Measurements from ENCODE around the gene PHKB.
"Not testable (repeated sequence)": the region's sequence is repeated elsewhere in the genome, so short reads cannot be mapped to it uniquely, and the experiment has no call there.

Gene PHKB

DNA sequence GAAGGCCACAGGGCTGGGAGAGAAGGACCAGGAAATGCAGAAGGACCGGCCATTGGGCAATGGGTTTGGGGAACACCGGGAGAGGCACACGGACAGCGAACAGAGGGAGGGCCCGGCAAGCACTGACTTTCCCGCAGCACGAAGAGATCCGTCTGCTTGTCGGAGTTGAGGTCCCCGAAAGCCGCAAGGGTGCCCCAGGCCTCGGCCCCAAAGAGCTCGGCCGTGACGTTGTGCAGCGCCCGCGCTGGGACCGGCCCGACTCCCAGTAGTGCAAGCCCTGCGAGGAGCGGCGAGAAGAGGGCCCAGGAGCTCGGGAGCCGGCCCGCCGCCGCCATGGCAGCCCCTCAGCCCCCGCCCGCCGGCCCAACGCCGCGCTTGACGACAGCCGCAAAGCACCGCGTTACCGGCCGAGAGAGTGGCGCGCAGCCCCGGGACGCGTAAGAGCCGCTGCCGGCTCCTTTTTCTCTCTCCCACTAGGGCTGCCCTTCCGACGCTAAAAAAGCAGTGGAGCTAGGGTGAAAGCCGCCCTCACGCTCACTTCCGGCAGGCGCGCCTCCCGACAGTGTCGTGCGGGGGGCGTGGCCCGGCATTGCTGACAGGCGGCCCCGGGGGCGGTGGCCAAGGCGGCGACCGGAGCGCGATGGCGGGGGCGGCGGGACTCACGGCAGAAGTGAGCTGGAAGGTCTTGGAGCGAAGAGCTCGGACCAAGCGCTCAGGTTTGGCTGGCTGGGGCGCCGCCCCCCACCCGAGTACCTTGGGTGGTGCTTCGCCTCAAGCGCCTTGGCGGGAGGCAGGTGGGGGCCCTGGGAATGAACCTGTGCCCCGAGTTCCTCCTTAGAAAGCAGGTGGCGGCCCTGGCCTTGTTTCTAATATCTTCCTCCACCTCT, at the start of gene PHKB, which contains the start of gene ITFG1:
PHKB (plus strand) TSS at position 621 of the 887 bp plus-strand sequence; CDS start at position 641, 20 bp downstream.
ITFG1 (minus strand) TSS at position 353 of the 887 bp plus-strand sequence; CDS start at position 335, 18 bp downstream.
- peak within 1 kb of the TSS; percentile 93 for H3K4me3 Mint-ChIP-seq
- H3K27ac Mint-ChIP-seq = peak within 1 kb of the TSS; percentile 93
- peaks cover 30% of the 10 kb centered on the region for H3K36me3 Mint-ChIP-seq (ENCODE audit: low read depth)
- peaks cover 68% of the 10 kb centered on the region for H3K4me1 Mint-ChIP-seq (ENCODE audit: low read depth)
- H3K9me3 Mint-ChIP-seq = no peaks in the 10 kb centered on the region
- H3K27me3 Mint-ChIP-seq = no peaks in the 10 kb centered on the region

- Mint-ChIP-seq H3K9me3 (peaks cover 4% of the 10 kb centered on the region), H3K4me3 (no peak overlapping the region), H3K36me3 (ENCODE audit: low read depth) (peaks cover 56% of the 10 kb centered on the region), H3K27ac (no peak overlapping the region), H3K27me3 (no peaks in the 10 kb centered on the region), H3K4me1 (ENCODE audit: low read depth) (peaks cover 12% of the 10 kb centered on the region)
Measured at GRCh38 chr16:47413041-47413440, 48.1 kb upstream of the PHKB start.

DNA sequence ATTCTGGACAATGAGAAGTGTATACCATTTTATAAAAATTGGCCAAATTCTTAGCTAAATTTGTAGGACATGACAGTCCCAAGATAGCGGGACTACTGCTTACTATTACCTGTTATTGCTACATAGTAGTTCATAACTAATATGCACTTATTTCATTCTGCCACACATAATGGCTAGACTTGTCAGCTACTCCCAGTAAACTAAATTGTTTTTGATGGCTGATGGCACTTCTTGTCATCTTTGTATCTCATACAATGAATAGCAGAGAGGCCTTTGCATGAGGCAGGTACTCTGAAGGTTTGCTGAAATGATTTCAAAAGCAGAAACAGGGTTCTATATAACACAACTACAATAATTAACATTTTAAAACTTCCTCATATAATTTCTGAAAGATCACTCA, 44.3 kb upstream of the PHKB start:
- no peaks in the 10 kb centered on the region for H3K27me3 Mint-ChIP-seq
- peaks cover 60% of the 10 kb centered on the region for H3K36me3 Mint-ChIP-seq (ENCODE audit: low read depth)
- no peak overlapping the region for H3K4me3 Mint-ChIP-seq
- peaks cover 10% of the 10 kb centered on the region for H3K4me1 Mint-ChIP-seq (ENCODE audit: low read depth)
- H3K27ac Mint-ChIP-seq = no peak overlapping the region
- peaks cover 4% of the 10 kb centered on the region for H3K9me3 Mint-ChIP-seq

DNA sequence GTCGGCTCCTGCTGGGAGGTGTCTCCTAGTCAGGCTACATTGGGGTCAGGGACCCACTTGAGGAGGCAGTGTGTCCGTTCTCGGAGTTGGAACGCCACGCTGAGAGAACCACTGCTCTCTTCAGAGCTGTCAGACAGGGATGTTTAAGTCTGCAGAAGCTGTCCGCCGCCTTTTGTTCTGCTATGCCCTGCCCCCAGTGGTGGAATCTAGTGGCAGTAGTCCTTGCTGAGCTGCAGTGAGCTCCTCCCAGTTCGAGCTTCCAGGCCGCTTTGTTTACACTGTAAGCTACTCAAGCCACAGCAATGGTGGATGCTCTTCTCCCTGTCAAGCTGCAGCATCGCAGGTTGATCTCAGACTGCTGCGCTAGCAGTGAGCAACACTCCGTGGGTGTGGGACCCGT, 36.3 kb upstream of the PHKB start:
- H3K9me3 Mint-ChIP-seq = no peaks in the 10 kb centered on the region
- H3K4me3 Mint-ChIP-seq = no peak overlapping the region
- H3K4me1 Mint-ChIP-seq (ENCODE audit: low read depth) = no peaks in the 10 kb centered on the region
- H3K36me3 Mint-ChIP-seq (ENCODE audit: low read depth) = peaks cover 58% of the 10 kb centered on the region
- no peaks in the 10 kb centered on the region for H3K27me3 Mint-ChIP-seq
- H3K27ac Mint-ChIP-seq = no peak overlapping the region

DNA sequence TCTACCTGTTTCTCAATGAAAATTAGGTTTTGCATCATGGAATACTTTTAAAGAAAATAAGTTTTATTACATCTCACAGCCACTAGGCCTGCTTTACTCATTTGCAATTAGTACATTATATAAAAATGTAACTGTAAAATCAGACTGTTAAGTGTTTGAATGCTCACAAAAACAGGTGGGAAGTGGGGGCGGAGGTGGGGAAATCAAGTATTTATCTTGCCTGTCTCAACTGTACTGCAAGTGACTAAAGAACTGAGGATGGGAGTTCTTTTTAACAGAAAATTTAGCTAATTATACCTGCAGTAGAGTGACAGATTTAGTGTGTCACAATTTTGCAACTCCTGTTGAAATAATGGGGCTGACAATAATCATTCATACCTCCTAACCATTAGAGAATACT, 34.3 kb upstream of the PHKB start:
- H3K4me3 Mint-ChIP-seq = no peak overlapping the region
- peaks cover 11% of the 10 kb centered on the region for H3K4me1 Mint-ChIP-seq (ENCODE audit: low read depth)
- H3K36me3 Mint-ChIP-seq (ENCODE audit: low read depth) = peaks cover 55% of the 10 kb centered on the region
- H3K27me3 Mint-ChIP-seq = no peaks in the 10 kb centered on the region
- no peaks in the 10 kb centered on the region for H3K9me3 Mint-ChIP-seq
- H3K27ac Mint-ChIP-seq = no peak overlapping the region

GRCh38 chr16:47431960-47432359, 29.2 kb upstream of the PHKB start:
- Mint-ChIP-seq H3K4me1 (ENCODE audit: low read depth) (peaks cover 38% of the 10 kb centered on the region), H3K36me3 (ENCODE audit: low read depth) (peaks cover 46% of the 10 kb centered on the region), H3K4me3 (no peak overlapping the region), H3K27me3 (no peaks in the 10 kb centered on the region), H3K27ac (peak overlapping the region; percentile 80), H3K9me3 (no peaks in the 10 kb centered on the region)

DNA sequence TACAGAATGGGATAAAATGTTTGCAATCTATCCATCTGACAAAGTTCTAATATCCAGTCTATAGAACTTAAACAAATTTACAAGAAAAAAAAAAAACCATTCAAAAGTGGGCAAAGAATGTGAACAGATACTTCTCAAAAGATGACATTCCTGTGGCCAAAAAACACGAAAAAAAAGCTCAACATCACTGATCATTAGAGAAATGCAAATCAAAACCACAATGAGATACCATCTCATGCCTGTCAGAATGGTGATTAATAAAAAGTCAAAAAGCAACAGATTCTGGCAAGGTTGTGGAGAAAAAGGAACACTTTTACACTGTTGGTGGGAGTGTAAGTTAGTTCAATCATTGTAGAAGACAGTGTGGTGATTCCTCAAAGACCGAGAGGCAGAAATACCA, 26.9 kb upstream of the PHKB start:
- H3K27me3 Mint-ChIP-seq, H3K4me3 Mint-ChIP-seq, H3K27ac Mint-ChIP-seq, H3K9me3 Mint-ChIP-seq: not testable (repeated sequence)
- H3K4me1 Mint-ChIP-seq (ENCODE audit: low read depth) = peaks cover 38% of the 10 kb centered on the region
- H3K36me3 Mint-ChIP-seq (ENCODE audit: low read depth) = peaks cover 50% of the 10 kb centered on the region

DNA sequence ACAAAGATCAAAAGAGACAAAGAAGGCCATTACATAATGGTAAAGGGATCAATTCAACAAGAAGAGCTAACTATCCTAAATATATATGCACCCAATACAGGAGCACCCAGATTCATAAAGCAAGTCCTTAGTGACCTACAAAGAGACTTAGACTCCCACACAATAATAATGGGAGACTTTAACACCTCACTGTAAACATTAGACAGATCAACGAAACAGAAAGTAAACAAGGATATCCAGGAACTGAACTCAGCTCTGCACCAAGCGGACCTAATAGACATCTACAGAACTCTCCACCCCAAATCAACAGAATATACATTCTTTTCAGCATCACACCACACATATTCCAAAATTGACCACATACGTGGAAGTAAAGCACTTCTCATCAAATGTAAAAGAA, 21.1 kb upstream of the PHKB start:
- not testable (repeated sequence) for H3K27me3 Mint-ChIP-seq, H3K27ac Mint-ChIP-seq, H3K4me3 Mint-ChIP-seq
- Mint-ChIP-seq H3K36me3 (ENCODE audit: low read depth) (peaks cover 65% of the 10 kb centered on the region), H3K4me1 (ENCODE audit: low read depth) (peaks cover 21% of the 10 kb centered on the region), H3K9me3 (peaks cover 16% of the 10 kb centered on the region)

GRCh38 chr16:47442884-47443283, 18.2 kb upstream of the PHKB start:
- H3K27me3 Mint-ChIP-seq, H3K27ac Mint-ChIP-seq, H3K4me3 Mint-ChIP-seq: not testable (repeated sequence)
- peaks cover 12% of the 10 kb centered on the region for H3K4me1 Mint-ChIP-seq (ENCODE audit: low read depth)
- H3K9me3 Mint-ChIP-seq = peaks cover 16% of the 10 kb centered on the region
- H3K36me3 Mint-ChIP-seq (ENCODE audit: low read depth) = peaks cover 62% of the 10 kb centered on the region

- Mint-ChIP-seq H3K36me3 (ENCODE audit: low read depth) (peaks cover 55% of the 10 kb centered on the region), H3K4me3 (no peak overlapping the region), H3K9me3 (peaks cover 3% of the 10 kb centered on the region), H3K27me3 (no peaks in the 10 kb centered on the region), H3K27ac (no peak overlapping the region), H3K4me1 (ENCODE audit: low read depth) (peaks cover 12% of the 10 kb centered on the region)
Measured at GRCh38 chr16:47446431-47446830, 14.7 kb upstream of the PHKB start.

GRCh38 chr16:47448830-47449575, 12.1 kb upstream of the PHKB start:
- Mint-ChIP-seq H3K27me3 (no peaks in the 10 kb centered on the region), H3K36me3 (ENCODE audit: low read depth) (peaks cover 52% of the 10 kb centered on the region), H3K27ac (no peak overlapping the region), H3K4me3 (no peak overlapping the region), H3K4me1 (ENCODE audit: low read depth) (peaks cover 12% of the 10 kb centered on the region), H3K9me3 (no peaks in the 10 kb centered on the region)

- peaks cover 54% of the 10 kb centered on the region for H3K36me3 Mint-ChIP-seq (ENCODE audit: low read depth)
- peaks cover 12% of the 10 kb centered on the region for H3K4me1 Mint-ChIP-seq (ENCODE audit: low read depth)
- H3K27me3 Mint-ChIP-seq = no peaks in the 10 kb centered on the region
- no peak overlapping the region for H3K4me3 Mint-ChIP-seq
- H3K27ac Mint-ChIP-seq = no peak overlapping the region
- no peaks in the 10 kb centered on the region for H3K9me3 Mint-ChIP-seq
Measured at GRCh38 chr16:47449788-47450187, 11.3 kb upstream of the PHKB start.

DNA sequence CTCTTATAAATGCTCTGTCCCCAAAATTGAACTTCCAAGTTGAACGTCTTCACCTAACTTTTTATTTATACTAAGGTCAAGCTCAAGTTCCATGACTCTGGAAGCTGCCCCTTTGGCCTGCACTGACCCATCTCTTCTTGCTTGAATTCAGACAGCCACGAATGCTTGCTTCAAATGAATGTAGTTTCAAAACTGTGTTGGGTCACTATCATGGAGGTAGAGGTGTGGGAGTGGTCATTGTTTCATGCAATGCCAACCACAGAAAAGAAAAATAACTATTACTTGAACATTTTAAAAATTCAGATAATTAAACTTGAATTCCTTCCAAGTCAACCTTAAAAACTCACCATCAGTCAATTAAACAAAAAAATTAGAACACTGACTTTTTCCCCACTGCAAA, 2.8 kb upstream of the PHKB start:
- Mint-ChIP-seq H3K4me1 (ENCODE audit: low read depth) (peaks cover 42% of the 10 kb centered on the region), H3K36me3 (ENCODE audit: low read depth) (peaks cover 40% of the 10 kb centered on the region), H3K27me3 (no peaks in the 10 kb centered on the region), H3K27ac (no peak overlapping the region), H3K9me3 (no peaks in the 10 kb centered on the region), H3K4me3 (no peak overlapping the region)

DNA sequence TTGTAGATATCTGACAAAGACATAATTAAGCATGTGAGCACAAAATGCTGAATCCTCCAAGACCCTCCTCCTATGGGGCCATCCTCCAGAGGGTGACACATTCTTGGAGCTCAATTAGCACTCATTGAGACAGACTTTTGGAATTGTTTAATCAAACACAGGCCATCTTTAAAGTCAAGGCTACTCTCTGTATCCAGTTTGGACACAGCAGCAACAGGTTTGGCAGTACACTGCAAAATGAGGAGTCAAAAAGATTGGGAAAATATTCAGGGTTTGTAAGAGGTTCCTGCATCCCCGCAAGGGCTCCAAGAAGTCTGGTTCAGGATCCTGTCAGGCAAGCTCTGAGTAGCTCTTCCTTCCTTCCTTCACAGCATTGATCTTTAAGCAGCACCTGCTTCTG, 1.5 kb upstream of the PHKB start:
- H3K4me3 Mint-ChIP-seq = peak overlapping the region; percentile 93
- no peaks in the 10 kb centered on the region for H3K27me3 Mint-ChIP-seq
- H3K4me1 Mint-ChIP-seq (ENCODE audit: low read depth) = peaks cover 55% of the 10 kb centered on the region
- peaks cover 34% of the 10 kb centered on the region for H3K36me3 Mint-ChIP-seq (ENCODE audit: low read depth)
- peak overlapping the region; percentile 93 for H3K27ac Mint-ChIP-seq
- H3K9me3 Mint-ChIP-seq = no peaks in the 10 kb centered on the region

- H3K4me3 Mint-ChIP-seq = peak overlapping the region; percentile 93
- H3K27ac Mint-ChIP-seq = peak overlapping the region; percentile 93
- peaks cover 29% of the 10 kb centered on the region for H3K36me3 Mint-ChIP-seq (ENCODE audit: low read depth)
- peaks cover 62% of the 10 kb centered on the region for H3K4me1 Mint-ChIP-seq (ENCODE audit: low read depth)
- H3K9me3 Mint-ChIP-seq = no peaks in the 10 kb centered on the region
- no peaks in the 10 kb centered on the region for H3K27me3 Mint-ChIP-seq
Measured at GRCh38 chr16:47460359-47460710, 796 bp upstream of the PHKB start.
